WTC11 (cell line): ENCODE measurements around the gene EVL. TPM values are rescaled to one million over a fixed set of nuclear protein-coding genes. Genes with fewer than 3 reads are reported as not detected.

Experiments used
- ATAC-seq: fragments of 200-7000 bp; cut with Tn5 transposase; 2 replicates; pipeline ENCODE4 v1.10.0; 2021; ENCODE audit warnings: mild to moderate bottlenecking, moderate library complexity
- CTCF ChIA-PET: fragments of 300-600 bp; sonication (Branson Sonifier 250); formaldehyde crosslinking; loops from one replicate; lab custom pipeline; 2021; ENCODE audit warnings: antibody characterized with exemption; lab: Charles Lee
- POLR2A ChIA-PET: fragments of 350-600 bp; sonication (Branson Sonifier 250); formaldehyde crosslinking; loops from one replicate; lab custom pipeline; 2021; ENCODE audit warnings: antibody characterized with exemption; lab: Charles Lee
- DNase-seq: peaks from one replicate; pipeline ENCODE4 v3.0.0; 2021; ENCODE audit warnings: low spot score
- H3K27ac Mint-ChIP-seq: 2 replicates; pipeline ENCODE4 v1.8.0; 2021; ENCODE audit warnings: mixed read lengths
- H3K27me3 Mint-ChIP-seq: 2 replicates; pipeline ENCODE4 v1.8.0; 2021; ENCODE audit warnings: low read depth, mild to moderate bottlenecking, moderate library complexity, mixed read lengths
- H3K36me3 Mint-ChIP-seq: 2 replicates; pipeline ENCODE4 v1.8.0; 2021; ENCODE audit warnings: mixed read lengths
- H3K4me1 Mint-ChIP-seq: 2 replicates; pipeline ENCODE4 v1.8.0; 2022; ENCODE audit warnings: mixed read lengths
- H3K4me3 Mint-ChIP-seq: 2 replicates; pipeline ENCODE4 v1.8.0; 2021; ENCODE audit warnings: mild to moderate bottlenecking, moderate library complexity, mixed read lengths
- H3K9me3 Mint-ChIP-seq: 2 replicates; pipeline ENCODE4 v1.8.0; 2021; ENCODE audit warnings: mixed read lengths
- AFF4 ChIP-seq: sonication (generic); formaldehyde crosslinking; IDR thresholded peaks from 2 replicates; pipeline ENCODE4 v1.8.1; 2023; ENCODE audit warnings: mild to moderate bottlenecking, missing genetic modification reagents, borderline replicate concordance
- ARID4B ChIP-seq: sonication (generic); formaldehyde crosslinking; IDR thresholded peaks from 2 replicates; pipeline ENCODE4 v1.8.0; 2023; ENCODE audit warnings: missing genetic modification reagents, mild to moderate bottlenecking, borderline replicate concordance
- ATF3 ChIP-seq: sonication (generic); formaldehyde crosslinking; conservative IDR thresholded peaks from 2 replicates; pipeline ENCODE4 v1.8.1; 2022; ENCODE audit warnings: mild to moderate bottlenecking, missing genetic modification reagents
- ATF6 ChIP-seq: sonication (generic); formaldehyde crosslinking; IDR thresholded peaks from 2 replicates; pipeline ENCODE4 v1.8.1; 2023; ENCODE audit warnings: mild to moderate bottlenecking, missing genetic modification reagents
- CDX4 ChIP-seq: fragments of 250-450 bp; sonication (Bioruptor Pico); IDR thresholded peaks from 2 replicates; pipeline ENCODE4 v1.9.0; 2021; ENCODE audit warnings: moderate library complexity, mild to moderate bottlenecking, inconsistent platforms, borderline replicate concordance
- FOXK1 ChIP-seq: sonication (generic); formaldehyde crosslinking; IDR thresholded peaks from 2 replicates; pipeline ENCODE4 v1.8.0; 2022; ENCODE audit warnings: mild to moderate bottlenecking, moderate library complexity, missing genetic modification reagents
- FOXP4 ChIP-seq: sonication (generic); formaldehyde crosslinking; IDR thresholded peaks from 2 replicates; pipeline ENCODE4 v1.8.0; 2022; ENCODE audit warnings: mild to moderate bottlenecking, missing genetic modification reagents
- IRF2 ChIP-seq: sonication (generic); formaldehyde crosslinking; IDR thresholded peaks from 2 replicates; pipeline ENCODE4 v1.8.0; 2022; ENCODE audit warnings: low read depth, missing genetic modification reagents, borderline replicate concordance
- JUN ChIP-seq: sonication (generic); formaldehyde crosslinking; IDR thresholded peaks from 2 replicates; pipeline ENCODE4 v1.8.0; 2023; ENCODE audit warnings: mild to moderate bottlenecking, missing genetic modification reagents
- MXD4 ChIP-seq: fragments of 250-450 bp; sonication (Bioruptor Pico); IDR thresholded peaks from 2 replicates; pipeline ENCODE4 v1.8.0; 2021; ENCODE audit warnings: mild to moderate bottlenecking, moderate library complexity, borderline replicate concordance
- MYBL2 ChIP-seq: sonication (generic); formaldehyde crosslinking; IDR thresholded peaks from 2 replicates; pipeline ENCODE4 v1.8.1; 2023; ENCODE audit warnings: mild to moderate bottlenecking, moderate library complexity, missing genetic modification reagents
- NFATC4 ChIP-seq: fragments of 250-450 bp; sonication (Bioruptor Pico); IDR thresholded peaks from 2 replicates; pipeline ENCODE4 v1.9.0; 2021; ENCODE audit warnings: mild to moderate bottlenecking
- NFE2L1 ChIP-seq: sonication (generic); formaldehyde crosslinking; IDR thresholded peaks from 2 replicates; pipeline ENCODE4 v1.8.1; 2023; ENCODE audit warnings: missing genetic modification reagents
- NFYB ChIP-seq: sonication (generic); formaldehyde crosslinking; conservative IDR thresholded peaks from 2 replicates; pipeline ENCODE4 v1.8.0; 2022; ENCODE audit warnings: low read depth, missing genetic modification reagents
- RELA ChIP-seq: sonication (generic); formaldehyde crosslinking; IDR thresholded peaks from 2 replicates; pipeline ENCODE4 v1.8.1; 2022; ENCODE audit warnings: missing genetic modification reagents, mild to moderate bottlenecking, borderline replicate concordance
- ZBTB43 ChIP-seq: sonication (generic); formaldehyde crosslinking; IDR thresholded peaks from 2 replicates; pipeline ENCODE4 v1.8.1; 2023; ENCODE audit warnings: mild to moderate bottlenecking, missing genetic modification reagents
- ZNF263 ChIP-seq: sonication (generic); formaldehyde crosslinking; IDR thresholded peaks from 2 replicates; pipeline ENCODE4 v1.8.1; 2022; ENCODE audit warnings: low read depth, mild to moderate bottlenecking, moderate library complexity, missing genetic modification reagents
- ZNF416 ChIP-seq: fragments of 250-450 bp; sonication (Bioruptor Pico); IDR thresholded peaks from 2 replicates; pipeline ENCODE4 v1.9.0; 2021; ENCODE audit warnings: mild to moderate bottlenecking, inconsistent platforms
- total RNA-seq: library from RNA; stranded (reverse); gene quantifications from 3 replicates; pipeline ENCODE4 v1.2.3, GENCODE V29; 2021

The EVL gene
- total RNA-seq, 1 experiment from 2014 or later, result 60.8 TPM

GRCh38 chr14:100052819-100053218 is 12.4 kb upstream of the EVL start:
- no peak for TF ChIP-seq CDX4 (CRISPR knock-in tag)
- no peak for TF ChIP-seq MYBL2 (CRISPR knock-in tag)
- no peak for TF ChIP-seq AFF4 (CRISPR knock-in tag)
- no peak for TF ChIP-seq ZNF416 (CRISPR knock-in tag)
- no peak for TF ChIP-seq FOXP4 (CRISPR knock-in tag)
- no peak for TF ChIP-seq MXD4 (CRISPR knock-in tag)
- TF ChIP-seq ARID4B (CRISPR knock-in tag), result no peak
- ChIA-PET CTCF (interaction anchor here (1.1 kb wide), 1 partner anchor 32 kb away, joined by 3 read pairs; no protein-coding TSS in a partner anchor), POLR2A (interaction anchor here (0.6 kb wide), 1 partner anchor 52 kb away, joined by 6 read pairs; no protein-coding TSS in a partner anchor)
- Mint-ChIP-seq H3K4me1 (no peaks in the 10 kb centered on the region), H3K27ac (no peak overlapping the region), H3K36me3 (no peaks in the 10 kb centered on the region), H3K27me3 (no peaks in the 10 kb centered on the region), H3K9me3 (no peaks in the 10 kb centered on the region), H3K4me3 (no peak overlapping the region)
- no peak for ATAC-seq
- DNase-seq, result no peak

- no peaks in the 10 kb centered on the region for H3K9me3 Mint-ChIP-seq
- CTCF ChIA-PET, result interaction anchor here (0.7 to 1.2 kb wide), 4 partner anchors 18 to 102 kb away, joined by 3 to 4 read pairs (median 4); no protein-coding TSS in a partner anchor
- TF ChIP-seq JUN (CRISPR knock-in tag) (no peak), ZNF263 (no peak), RELA (no peak), NFYB (CRISPR knock-in tag) (no peak), NFATC4 (CRISPR knock-in tag) (no peak), ATF3 (no peak), IRF2 (CRISPR knock-in tag) (no peak), FOXK1 (CRISPR knock-in tag) (no peak), NFE2L1 (CRISPR knock-in tag) (no peak), ATF6 (no peak), ZNF416 (CRISPR knock-in tag) (no peak), ZBTB43 (CRISPR knock-in tag) (no peak)
Measured at GRCh38 chr14:100054316-100055075, 10.7 kb upstream of the EVL start.

More at GRCh38 chr14:100054316-100055075, 10.7 kb upstream of the EVL start:
- DNase-seq (no peak), ATAC-seq (no peak)
- Mint-ChIP-seq H3K36me3 (no peaks in the 10 kb centered on the region), H3K4me1 (no peaks in the 10 kb centered on the region), H3K27me3 (no peaks in the 10 kb centered on the region), H3K4me3 (no peak overlapping the region), H3K27ac (no peak overlapping the region; the same call in 1 of the 2 replicates)
- POLR2A ChIA-PET, result no interaction called here
